BLaER1 (cell line): ENCODE measurements around the gene PGAP2.
"Not testable (repeated sequence)": the region's sequence is repeated elsewhere in the genome, so short reads cannot be mapped to it uniquely, and the experiment has no call there.

Experiments
- H3K27ac ChIP-seq: shearing (Covaris generic); formaldehyde crosslinking; 2 replicates; pipeline ENCODE4 v1.8.1; 2022
- H3K27me3 ChIP-seq: shearing (Covaris generic); formaldehyde crosslinking; 2 replicates; pipeline ENCODE4 v1.8.1; 2022
- H3K36me3 ChIP-seq: shearing (Covaris generic); formaldehyde crosslinking; 2 replicates; pipeline ENCODE4 v1.8.1; 2022
- H3K4me1 ChIP-seq: shearing (Covaris generic); formaldehyde crosslinking; 2 replicates; pipeline ENCODE4 v1.8.1; 2022
- H3K4me2 ChIP-seq: shearing (Covaris generic); formaldehyde crosslinking; 2 replicates; pipeline ENCODE4 v1.8.1; 2022
- H3K4me3 ChIP-seq: shearing (Covaris generic); formaldehyde crosslinking; 2 replicates; pipeline ENCODE4 v1.8.1; 2022
- H3K9ac ChIP-seq: shearing (Covaris generic); formaldehyde crosslinking; 2 replicates; pipeline ENCODE4 v1.8.1; 2022
- H3K9me3 ChIP-seq: shearing (Covaris generic); formaldehyde crosslinking; 2 replicates; pipeline ENCODE4 v1.8.1; 2022
- H4K20me1 ChIP-seq: shearing (Covaris generic); formaldehyde crosslinking; 2 replicates; pipeline ENCODE4 v1.8.1; 2022
- Cebpa-rat ChIP-seq: shearing (Covaris generic); IDR thresholded peaks from 2 replicates; pipeline ENCODE4 v1.8.1; 2022

Gene PGAP2

DNA sequence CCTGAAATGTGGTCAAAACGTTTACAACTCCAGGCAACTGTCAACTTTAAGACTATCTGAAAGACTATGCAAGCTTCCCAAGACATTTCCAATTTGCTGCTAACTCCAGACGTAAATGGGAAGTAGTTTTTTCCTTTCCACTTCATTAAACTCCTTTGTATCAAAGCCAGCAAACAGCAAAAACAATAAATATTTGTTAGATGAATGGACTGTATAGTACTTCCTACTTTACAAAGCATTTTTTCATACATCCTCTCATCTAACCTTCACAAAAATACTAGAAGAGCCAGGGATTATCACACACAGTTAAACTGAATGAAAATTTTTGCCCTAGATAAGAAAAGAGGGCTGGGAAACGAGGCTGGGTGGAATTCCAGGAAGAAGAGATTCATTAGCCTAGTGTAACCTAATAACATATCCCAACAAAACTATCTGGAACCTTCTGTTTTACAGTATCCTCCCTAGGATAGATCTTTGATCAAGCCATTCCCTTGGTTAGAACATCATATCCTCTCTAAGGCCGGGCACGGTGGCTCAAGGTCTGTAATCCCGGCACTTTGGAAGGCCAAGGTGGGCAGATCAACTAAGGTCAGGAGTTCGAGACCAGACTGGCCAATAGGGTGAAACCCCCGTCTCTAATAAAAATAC lies 21.5 kb upstream of the PGAP2 start:
- no peaks in the 10 kb centered on the region for H3K9me3 ChIP-seq
- TF ChIP-seq Cebpa-rat = no peak
- peaks cover 65% of the 10 kb centered on the region for H3K36me3 ChIP-seq
- peaks cover 100% of the 10 kb centered on the region for H4K20me1 ChIP-seq
- H3K9ac ChIP-seq = no peak overlapping the region
- no peaks in the 10 kb centered on the region for H3K27me3 ChIP-seq
- 0 out of 2 replicates have a peak overlapping the region, but pooled peaks have one; percentile 24 for H3K27ac ChIP-seq
- no peak overlapping the region for H3K4me3 ChIP-seq
- peak overlapping the region; percentile 11; the same call in 1 of the 2 replicates for H3K4me2 ChIP-seq
- H3K4me1 ChIP-seq = peaks cover 33% of the 10 kb centered on the region

GRCh38 chr11:3794387-3794786 lies 14.0 kb upstream of the PGAP2 start:
- H3K27me3 ChIP-seq, H3K27ac ChIP-seq, H3K9ac ChIP-seq, H3K9me3 ChIP-seq, H3K4me2 ChIP-seq, H3K4me3 ChIP-seq: not testable (repeated sequence)
- peaks cover 79% of the 10 kb centered on the region for H4K20me1 ChIP-seq
- H3K36me3 ChIP-seq = peaks cover 63% of the 10 kb centered on the region
- peaks cover 28% of the 10 kb centered on the region for H3K4me1 ChIP-seq

GRCh38 chr11:3795131-3796001 lies 13.0 kb upstream of the PGAP2 start:
- peak overlapping the region; percentile 91; the same call in 1 of the 2 replicates for H3K9ac ChIP-seq

GRCh38 chr11:3796002-3796311 lies 12.4 kb upstream of the PGAP2 start:
- Histone ChIP-seq H3K9me3 (no peaks in the 10 kb centered on the region), H3K4me1 (peaks cover 28% of the 10 kb centered on the region), H3K27me3 (no peaks in the 10 kb centered on the region), H3K4me2 (peak overlapping the region; percentile 87), H3K36me3 (peaks cover 47% of the 10 kb centered on the region), H3K4me3 (peak overlapping the region; percentile 88), H4K20me1 (peaks cover 63% of the 10 kb centered on the region), H3K9ac (peak overlapping the region; percentile 91), H3K27ac (no peak overlapping the region)
- TF ChIP-seq Cebpa-rat = no peak

More at GRCh38 chr11:3795131-3796001, 13.0 kb upstream of the PGAP2 start:
- Histone ChIP-seq H3K4me2 (peak overlapping the region; percentile 87), H3K36me3 (peaks cover 53% of the 10 kb centered on the region), H3K27ac (no peak overlapping the region), H3K9me3 (no peaks in the 10 kb centered on the region), H3K4me1 (peaks cover 28% of the 10 kb centered on the region), H3K27me3 (no peaks in the 10 kb centered on the region), H3K4me3 (peak overlapping the region; percentile 88), H4K20me1 (peaks cover 69% of the 10 kb centered on the region)
- no peak for TF ChIP-seq Cebpa-rat

DNA sequence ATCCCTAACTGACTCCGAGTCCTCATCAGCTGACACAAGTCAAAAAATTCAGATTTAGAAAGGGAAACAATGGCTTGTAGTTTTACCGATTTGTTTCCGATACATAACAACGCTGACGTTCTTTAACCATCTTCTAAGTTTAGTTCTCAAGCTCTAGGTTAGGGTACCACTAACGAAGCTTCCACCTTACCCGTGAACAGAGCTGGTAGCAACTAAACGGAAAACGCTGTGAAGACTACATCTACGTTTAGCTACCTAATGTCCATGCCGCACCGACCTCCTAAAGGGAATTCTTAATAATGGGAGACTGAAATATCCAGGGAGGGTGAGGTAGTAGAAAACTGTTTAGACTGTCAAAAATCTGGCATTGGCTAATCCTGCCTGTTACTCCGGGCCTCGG lies 12.0 kb upstream of the PGAP2 start:
- Histone ChIP-seq H3K27ac (peak overlapping the region; percentile 95), H4K20me1 (peaks cover 59% of the 10 kb centered on the region), H3K4me3 (peak overlapping the region; percentile 88), H3K27me3 (no peaks in the 10 kb centered on the region), H3K4me2 (peak overlapping the region; percentile 87), H3K9ac (peak overlapping the region; percentile 91), H3K9me3 (no peaks in the 10 kb centered on the region), H3K4me1 (peaks cover 28% of the 10 kb centered on the region), H3K36me3 (peaks cover 43% of the 10 kb centered on the region)
- TF ChIP-seq Cebpa-rat = no peak

DNA sequence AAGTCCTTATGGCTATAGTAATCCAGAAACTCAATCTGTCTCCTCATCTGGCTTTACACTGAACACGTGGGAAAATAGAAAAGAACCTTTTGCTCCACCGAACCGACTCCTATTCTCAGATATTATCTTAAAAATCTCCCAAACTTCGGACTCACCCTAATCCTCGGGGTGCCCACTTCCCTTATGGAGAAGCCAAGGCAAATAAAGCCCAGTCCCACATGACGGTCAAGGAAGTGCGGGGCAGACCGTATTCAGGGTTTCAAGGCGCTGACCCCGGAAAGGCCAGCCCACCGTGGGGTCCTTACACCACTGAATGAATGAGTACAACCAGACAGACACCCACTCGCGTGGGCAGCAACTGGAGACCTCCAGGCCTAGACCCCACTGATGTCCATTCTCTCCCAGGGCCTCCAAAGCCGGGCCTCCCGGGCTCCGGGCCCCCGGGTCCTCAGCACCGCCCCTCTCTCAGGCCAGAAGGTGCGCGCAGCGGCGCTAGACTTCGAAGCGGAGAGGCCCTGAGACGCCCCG lies 11.5 kb upstream of the PGAP2 start:
- peak overlapping the region; percentile 91 for H3K9ac ChIP-seq
- H3K4me3 ChIP-seq = peak overlapping the region; percentile 88
- no peaks in the 10 kb centered on the region for H3K27me3 ChIP-seq
- peaks cover 54% of the 10 kb centered on the region for H4K20me1 ChIP-seq
- H3K4me2 ChIP-seq = peak overlapping the region; percentile 87
- H3K27ac ChIP-seq = peak overlapping the region; percentile 95
- peaks cover 28% of the 10 kb centered on the region for H3K4me1 ChIP-seq
- no peaks in the 10 kb centered on the region for H3K9me3 ChIP-seq
- TF ChIP-seq Cebpa-rat = no peak
- peaks cover 38% of the 10 kb centered on the region for H3K36me3 ChIP-seq

DNA sequence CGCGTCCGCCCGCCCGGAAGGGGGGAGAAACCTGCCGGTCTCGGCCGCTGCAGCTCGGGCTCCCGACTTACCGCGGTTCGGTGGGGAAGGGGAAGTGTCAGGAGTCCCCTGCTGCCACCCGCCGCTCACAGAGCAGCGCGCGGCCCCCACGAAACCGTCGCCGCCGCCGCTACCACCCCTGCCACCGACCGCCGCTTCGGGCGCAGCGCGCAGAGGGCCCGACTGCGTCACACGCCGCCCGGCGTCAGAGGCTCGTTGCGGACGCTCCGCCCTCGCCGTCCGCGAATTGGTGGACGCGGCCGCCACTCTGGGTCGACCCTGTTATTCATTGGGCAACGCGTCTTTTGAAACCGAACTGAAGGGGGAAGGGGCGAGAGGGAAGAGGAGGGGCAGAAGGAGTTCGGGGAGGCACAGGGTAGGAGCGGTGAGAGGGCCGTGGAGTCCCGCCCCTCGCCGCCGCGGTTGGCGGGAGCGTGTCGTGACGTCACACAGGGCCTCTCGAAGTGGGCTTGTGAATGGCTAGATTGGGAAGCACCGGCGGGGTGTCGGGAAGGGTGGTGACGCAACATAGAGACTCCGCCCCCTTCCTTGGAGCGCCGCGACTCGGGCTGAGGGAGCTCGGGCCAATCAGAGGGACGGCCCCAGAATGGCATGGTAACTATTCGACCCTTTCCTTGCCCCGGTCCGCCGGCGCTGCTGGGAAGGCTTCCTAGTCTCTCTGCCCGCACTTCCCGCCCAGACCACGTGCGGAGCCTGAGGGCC lies 10.8 kb upstream of the PGAP2 start, which contains the start of gene NUP98:
NUP98 (minus strand) TSS at position 226 of the 762 bp plus-strand sequence. CDS start 15,437 bp downstream, outside the sequence.
- Histone ChIP-seq H3K27ac (peak within 1 kb of the TSS; percentile 95), H3K36me3 (peaks cover 32% of the 10 kb centered on the region), H3K27me3 (no peaks in the 10 kb centered on the region), H3K9ac (peak within 1 kb of the TSS; percentile 91), H3K4me2 (peak within 1 kb of the TSS; percentile 94), H3K4me1 (peaks cover 28% of the 10 kb centered on the region), H3K9me3 (no peaks in the 10 kb centered on the region), H3K4me3 (peak within 1 kb of the TSS; percentile 88), H4K20me1 (peaks cover 47% of the 10 kb centered on the region)
- peak; percentile 97 for TF ChIP-seq Cebpa-rat

- no peaks in the 10 kb centered on the region for H3K9me3 ChIP-seq
- peaks cover 31% of the 10 kb centered on the region for H4K20me1 ChIP-seq
- H3K36me3 ChIP-seq = peaks cover 15% of the 10 kb centered on the region
- peaks cover 30% of the 10 kb centered on the region for H3K4me1 ChIP-seq
- no peak overlapping the region for H3K27ac ChIP-seq
- H3K9ac ChIP-seq = no peak overlapping the region
- H3K4me3 ChIP-seq = no peak overlapping the region
- no peaks in the 10 kb centered on the region for H3K27me3 ChIP-seq
- 0 out of 2 replicates have a peak overlapping the region, but pooled peaks have one; percentile 94 for H3K4me2 ChIP-seq
- TF ChIP-seq Cebpa-rat = no peak
Observed at GRCh38 chr11:3799143-3799542, 9.2 kb upstream of the PGAP2 start.

DNA sequence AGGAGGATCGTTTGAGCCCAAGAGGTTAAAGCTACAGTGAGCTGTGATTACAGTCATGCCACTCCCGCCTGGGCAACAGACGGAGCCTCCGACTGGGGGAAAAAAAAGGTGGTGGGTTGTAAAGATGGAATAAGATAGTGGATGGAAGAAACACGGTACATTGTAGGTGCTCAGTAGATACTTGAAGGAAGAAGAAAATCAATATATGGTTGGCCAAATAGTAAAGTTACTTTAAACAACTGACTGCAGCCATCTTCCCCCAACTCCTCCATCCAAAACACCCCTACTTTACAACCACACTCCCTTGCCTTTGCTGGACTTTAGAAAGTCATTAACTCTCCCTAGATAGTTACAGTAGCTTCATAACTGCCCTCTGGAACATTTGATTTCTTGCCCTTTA lies 8.5 kb upstream of the PGAP2 start:
- peaks cover 24% of the 10 kb centered on the region for H4K20me1 ChIP-seq
- H3K9ac ChIP-seq = no peak overlapping the region
- H3K4me3 ChIP-seq = no peak overlapping the region
- TF ChIP-seq Cebpa-rat = no peak
- no peak overlapping the region for H3K27ac ChIP-seq
- no peak overlapping the region for H3K4me2 ChIP-seq
- peaks cover 34% of the 10 kb centered on the region for H3K4me1 ChIP-seq
- peaks cover 8% of the 10 kb centered on the region for H3K36me3 ChIP-seq
- H3K9me3 ChIP-seq = no peaks in the 10 kb centered on the region
- no peaks in the 10 kb centered on the region for H3K27me3 ChIP-seq
